ENCODE results near the gene SETD5. TPM values are rescaled to one million over a fixed set of nuclear protein-coding genes. Genes with fewer than 3 reads are reported as not detected.

The SETD5 gene
- total RNA-seq, 2 donors from 2014 or later = 36.9 to 49.4 TPM

GRCh38 chr3:9428411-9428810 is 31.0 kb downstream of the SETD5 start:
- Histone ChIP-seq H3K27ac (no peak overlapping the region), H3K9me3 (no peaks in the 10 kb centered on the region), H3K27me3 (no peaks in the 10 kb centered on the region), H3K4me3 (no peak overlapping the region), H3K4me1 (peaks cover 0 to 8% of the 10 kb centered on the region in 2 donors), H3K36me3 (peaks cover 69% of the 10 kb centered on the region)
- TF ChIP-seq CTCF (IDR thresholded peaks at IDR 0.05) = no peak
- DNase-seq (ENCODE audit: low spot score) = no peak

GRCh38 chr3:9430733-9431132 is 33.3 kb downstream of the SETD5 start:
- no peaks in the 10 kb centered on the region for H3K9me3 ChIP-seq
- no peak overlapping the region for H3K27ac ChIP-seq
- H3K4me3 ChIP-seq = no peak overlapping the region
- peaks cover 0 to 4% of the 10 kb centered on the region in 2 donors for H3K4me1 ChIP-seq
- H3K27me3 ChIP-seq = no peaks in the 10 kb centered on the region
- DNase-seq (ENCODE audit: low spot score) = no peak
- no peak for TF ChIP-seq CTCF (IDR thresholded peaks at IDR 0.05)
- peaks cover 93% of the 10 kb centered on the region for H3K36me3 ChIP-seq

GRCh38 chr3:9433627-9434521 is 36.5 kb downstream of the SETD5 start:
- H3K27ac ChIP-seq = no peak overlapping the region
- no peak for DNase-seq (ENCODE audit: low spot score)

GRCh38 chr3:9435316-9435715 is 37.9 kb downstream of the SETD5 start:
- peaks cover 0 to 4% of the 10 kb centered on the region in 2 donors for H3K4me1 ChIP-seq
- no peak for DNase-seq (ENCODE audit: low spot score)
- no peak overlapping the region for H3K4me3 ChIP-seq
- H3K27ac ChIP-seq = no peak overlapping the region
- peaks cover 90% of the 10 kb centered on the region for H3K36me3 ChIP-seq
- no peaks in the 10 kb centered on the region for H3K9me3 ChIP-seq
- no peaks in the 10 kb centered on the region for H3K27me3 ChIP-seq
- no peak for TF ChIP-seq CTCF (IDR thresholded peaks at IDR 0.05)

More at GRCh38 chr3:9433627-9434521, 36.5 kb downstream of the SETD5 start:
- H3K4me1 ChIP-seq = peaks cover 0 to 4% of the 10 kb centered on the region in 2 donors
- H3K9me3 ChIP-seq = no peaks in the 10 kb centered on the region
- no peaks in the 10 kb centered on the region for H3K27me3 ChIP-seq
- peaks cover 99% of the 10 kb centered on the region for H3K36me3 ChIP-seq
- H3K4me3 ChIP-seq = no peak overlapping the region
- no peak for TF ChIP-seq CTCF (IDR thresholded peaks at IDR 0.05)

- no peak overlapping the region for H3K4me3 ChIP-seq
- no peaks in the 10 kb centered on the region for H3K4me1 ChIP-seq
- no peak for DNase-seq (ENCODE audit: low spot score)
- peak overlapping the region in 1 of 2 donors; percentile 1 for H3K27ac ChIP-seq
- H3K36me3 ChIP-seq = peaks cover 91% of the 10 kb centered on the region
- H3K9me3 ChIP-seq = no peaks in the 10 kb centered on the region
- no peak for TF ChIP-seq CTCF (IDR thresholded peaks at IDR 0.05)
- H3K27me3 ChIP-seq = no peaks in the 10 kb centered on the region
Observed at GRCh38 chr3:9439331-9439730, 41.9 kb downstream of the SETD5 start.

Data from right atrium auricular region (tissue), 2 donors.